PC-3 (cell line): ENCODE measurements around the gene DTNB. TPM values are rescaled to one million over a fixed set of nuclear protein-coding genes. Genes with fewer than 3 reads are reported as not detected.

Experiments used
- ATAC-seq: fragments of 200-7000 bp; cut with Tn5 transposase; 2 replicates; pipeline ENCODE4 v1.9.1; 2020; ENCODE audit warnings: mild to moderate bottlenecking, moderate library complexity
- BruUV-seq: library from RNA; stranded (reverse); fragments of 400-500 nt; replicated peaks from 2 replicates; lab custom pipeline; 2021; lab: Mats Ljungman, UMichigan
- CTCF ChIA-PET: fragments of 300-600 bp; sonication (Branson Sonifier 250); formaldehyde crosslinking; loops from one replicate; lab custom pipeline; 2022; ENCODE audit warnings: antibody characterized with exemption; lab: Charles Lee
- POLR2A ChIA-PET: fragments of 300-600 bp; sonication (Branson Sonifier 250); formaldehyde crosslinking; loops from one replicate; lab custom pipeline; 2022; ENCODE audit warnings: antibody characterized with exemption; ENCODE audit not compliant: unreplicated experiment; lab: Charles Lee
- DNase-seq: peaks from one replicate; pipeline ENCODE4 v3.0.0-alpha.2; 2015
- H2AFZ ChIP-seq: fragments of 300-600 bp; sonication (generic); 2 replicates; pipeline ENCODE4 v1.6.0; 2016; ENCODE audit warnings: antibody characterized with exemption, low read length
- H3F3A ChIP-seq: fragments of 300-600 bp; sonication (generic); one replicate; pipeline ENCODE4 v1.6.0; 2017; ENCODE audit warnings: antibody characterized with exemption, low read length, control low read depth, mild to moderate bottlenecking; ENCODE audit not compliant: unreplicated experiment
- H3K27ac ChIP-seq: fragments of 300-600 bp; sonication (generic); 2 replicates; pipeline ENCODE4 v1.5.1; 2016; ENCODE audit warnings: mild to moderate bottlenecking, low read length
- H3K27me3 ChIP-seq: fragments of 300-600 bp; sonication (generic); 2 replicates; pipeline ENCODE4 v1.6.1; 2016; ENCODE audit warnings: low read length, mixed read lengths
- H3K36me3 ChIP-seq: fragments of 300-600 bp; sonication (generic); 2 replicates; pipeline ENCODE4 v1.6.1; 2016; ENCODE audit warnings: low read depth, mixed run types, low read length, mixed read lengths
- H3K4me1 ChIP-seq: fragments of 300-600 bp; sonication (generic); 2 replicates; pipeline ENCODE4 v1.5.1; 2016; ENCODE audit warnings: low read length; ENCODE audit not compliant: insufficient read depth
- H3K4me2 ChIP-seq: fragments of 300-600 bp; sonication (generic); 2 replicates; pipeline ENCODE4 v1.6.0; 2016; ENCODE audit warnings: low read length
- H3K4me3 ChIP-seq: fragments of 300-600 bp; sonication (generic); 2 replicates; pipeline ENCODE4 v1.5.1; 2016; ENCODE audit warnings: mild to moderate bottlenecking, low read length, mixed read lengths
- H3K79me2 ChIP-seq: fragments of 300-600 bp; sonication (generic); 2 replicates; pipeline ENCODE4 v1.6.1; 2017; ENCODE audit warnings: low read length, mixed read lengths
- H3K9ac ChIP-seq: fragments of 300-600 bp; sonication (generic); 2 replicates; pipeline ENCODE4 v1.6.0; 2016; ENCODE audit warnings: mild to moderate bottlenecking, low read length
- H3K9me2 ChIP-seq: fragments of 300-600 bp; sonication (generic); replicated peaks from 2 replicates; pipeline ENCODE4 v1.6.1; 2016; ENCODE audit warnings: mixed run types, low read length, mixed read lengths
- H3K9me3 ChIP-seq: fragments of 300-600 bp; sonication (generic); 2 replicates; pipeline ENCODE4 v1.6.1; 2016; ENCODE audit warnings: low read length, mixed read lengths
- H4K20me1 ChIP-seq: fragments of 300-600 bp; sonication (generic); 2 replicates; pipeline ENCODE4 v1.6.1; 2016; ENCODE audit warnings: low read length, mixed read lengths
- CTCF ChIP-seq: fragments of 300-600 bp; sonication (generic); conservative IDR thresholded peaks from 2 replicates; pipeline ENCODE4 v1.5.1; 2017; ENCODE audit warnings: antibody characterized with exemption, low read depth, mild to moderate bottlenecking, low read length
- EZH2 ChIP-seq: fragments of 300-600 bp; sonication (generic); IDR thresholded peaks from one replicate; pipeline ENCODE4 v1.6.1; 2017; ENCODE audit warnings: antibody characterized with exemption, mild to moderate bottlenecking, low read length; ENCODE audit not compliant: unreplicated experiment
- EZH2phosphoT487 ChIP-seq: fragments of 300-600 bp; sonication (generic); IDR thresholded peaks from 2 replicates; pipeline ENCODE4 v1.6.1; 2018; ENCODE audit warnings: mild to moderate bottlenecking, antibody characterized with exemption, low read length, borderline replicate concordance
- intact Hi-C: fragments of 100-400 bp; cut with micrococcal nuclease; formaldehyde crosslinking; loops from 2 replicates; pipeline ENCODE4 v1.9.0; 2023
- total RNA-seq: library from RNA; depleted of rRNA; stranded (reverse); fragments of >200 nt; gene quantifications from 2 replicates; pipeline ENCODE4 v1.2.3, GENCODE V29; 2014

The DTNB gene
- total RNA-seq, 1 experiment from 2014 or later = 23.1 TPM

- Histone ChIP-seq H3K9me3 (no peaks in the 10 kb centered on the region), H2AFZ (no peak overlapping the region), H3K4me2 (no peak overlapping the region), H4K20me1 (no peaks in the 10 kb centered on the region), H3F3A (no peaks in the 10 kb centered on the region), H3K4me3 (no peak overlapping the region), H3K27ac (no peak overlapping the region), H3K9ac (no peak overlapping the region), H3K9me2 (no peaks in the 10 kb centered on the region), H3K36me3 (0 out of 2 replicates have a peak, but pooled peaks cover 6% of the 10 kb centered on the region), H3K79me2 (no peaks in the 10 kb centered on the region), H3K4me1 (no peaks in the 10 kb centered on the region), H3K27me3 (no peaks in the 10 kb centered on the region)
- BruUV-seq = no TSS peak
- ATAC-seq (no peak), DNase-seq (no peak)
- intact Hi-C loops = no loop called here
- CTCF ChIA-PET = no interaction called here
- POLR2A ChIA-PET = no interaction called here
- TF ChIP-seq EZH2phosphoT487 (no peak), EZH2 (no peak), CTCF (no peak)
Observed at GRCh38 chr2:25479761-25480160, 193.6 kb downstream of the DTNB start.

GRCh38 chr2:25478736-25479135 lies 194.6 kb downstream of the DTNB start:
- Histone ChIP-seq H3K79me2 (no peaks in the 10 kb centered on the region), H3K27me3 (no peaks in the 10 kb centered on the region), H3K9me3 (no peaks in the 10 kb centered on the region), H3K9ac (no peak overlapping the region), H3K4me2 (no peak overlapping the region), H3F3A (no peaks in the 10 kb centered on the region), H3K4me1 (no peaks in the 10 kb centered on the region), H3K9me2 (no peaks in the 10 kb centered on the region), H3K27ac (no peak overlapping the region), H3K4me3 (no peak overlapping the region), H2AFZ (no peak overlapping the region), H4K20me1 (no peaks in the 10 kb centered on the region), H3K36me3 (0 out of 2 replicates have a peak, but pooled peaks cover 6% of the 10 kb centered on the region)
- ATAC-seq (no peak), DNase-seq (no peak)
- TF ChIP-seq CTCF (no peak), EZH2phosphoT487 (no peak), EZH2 (no peak)
- ChIA-PET CTCF (interaction anchor here (0.6 kb wide), 1 partner anchor 14 kb away, joined by 3 read pairs; no protein-coding TSS in a partner anchor), POLR2A (no interaction called here)
- no TSS peak for BruUV-seq
- intact Hi-C loops = no loop called here

- no peak overlapping the region for H3K27ac ChIP-seq
- intact Hi-C loops = no loop called here
- TF ChIP-seq EZH2phosphoT487 (no peak), EZH2 (no peak), CTCF (no peak)
Observed at GRCh38 chr2:25473758-25474340, 199.5 kb downstream of the DTNB start.

More at GRCh38 chr2:25473758-25474340, 199.5 kb downstream of the DTNB start:
- no peaks in the 10 kb centered on the region for H3F3A ChIP-seq
- ChIA-PET CTCF (no interaction called here), POLR2A (no interaction called here)
- H3K79me2 ChIP-seq = no peaks in the 10 kb centered on the region
- H3K27me3 ChIP-seq = no peaks in the 10 kb centered on the region
- 0 out of 2 replicates have a peak, but pooled peaks cover 6% of the 10 kb centered on the region for H3K36me3 ChIP-seq
- no peaks in the 10 kb centered on the region for H3K9me3 ChIP-seq
- no peak overlapping the region for H3K4me3 ChIP-seq
- H3K9ac ChIP-seq = no peak overlapping the region
- BruUV-seq = no TSS peak
- DNase-seq = no peak
- H4K20me1 ChIP-seq = no peaks in the 10 kb centered on the region
- no peak overlapping the region for H2AFZ ChIP-seq
- no peak overlapping the region for H3K4me2 ChIP-seq
- no peak for ATAC-seq
- no peaks in the 10 kb centered on the region for H3K4me1 ChIP-seq
- no peaks in the 10 kb centered on the region for H3K9me2 ChIP-seq
